Thyroid gland (tissue), 4 donors: Measurements from ENCODE around the gene NOS1AP. TPM values are rescaled to one million over a fixed set of nuclear protein-coding genes. Genes with fewer than 3 reads are reported as not detected.

Source experiments
- DNase-seq, 2 donors: peaks; one replicate each; pipeline ENCODE4 v3.0.0-alpha.2; 2019
- H3K27ac ChIP-seq, 3 donors: fragments of 200-600 bp; sonication (generic); 1 replicate in 2 of 3; 2 replicates in 1 of 3; pipeline ENCODE4 v1.5.1; 2016 to 2019; ENCODE audit warnings: mild to moderate bottlenecking in 1 of 3, moderate library complexity in 1 of 3
- H3K27me3 ChIP-seq: fragments of 200-600 bp; sonication (generic); one replicate; pipeline ENCODE4 v1.5.1; 2019
- H3K36me3 ChIP-seq, 2 donors: fragments of 200-600 bp; sonication (generic); one replicate each; pipeline ENCODE4 v1.5.1; 2016 to 2019
- H3K4me1 ChIP-seq, 2 donors: fragments of 200-600 bp; sonication (generic); one replicate each; pipeline ENCODE4 v1.5.1; 2017 to 2019
- H3K4me3 ChIP-seq, 3 donors: fragments of 200-600 bp; sonication (generic); replicated peaks in 1 of 3; 1 replicate in 2 of 3; 2 replicates in 1 of 3; pipeline ENCODE4 v1.5.1; 2016; ENCODE audit warnings: mild to moderate bottlenecking in 1 of 3
- H3K9me3 ChIP-seq: fragments of 200-600 bp; sonication (generic); one replicate; pipeline ENCODE4 v1.5.1; 2017
- POLR2A ChIP-seq, 2 donors: fragments of 450-650 bp; IDR thresholded peaks; one replicate each; pipeline ENCODE4 v1.6.1; 2017; ENCODE audit warnings: antibody characterized with exemption in 2 of 2, mild to moderate bottlenecking in 2 of 2, moderate library complexity in 1 of 2
- WGBS, 2 donors: methylation state at CpG; one replicate each; pipeline ENCODE4 v1.1.5; 2017; 5-methylcytosine and 5-hydroxymethylcytosine counted together
- intact Hi-C: fragments of 100-400 bp; cut with DNase I; formaldehyde crosslinking; loops from one replicate; pipeline ENCODE4 v1.15.1; 2023
- total RNA-seq, 4 donors: library from RNA; depleted of rRNA; stranded (reverse); fragments of >200 nt; gene quantifications; one replicate each; pipeline ENCODE4 v1.2.3, GENCODE V29; 2016
- TF ChIP-seq, protein P1 (sequence below), 6 experiments: fragments of 200-600 bp in 3 of 6; fragments of 450-650 bp in 3 of 6; sonication (generic) in 3 of 6; IDR thresholded peaks; one replicate each; pipeline ENCODE4 v1.5.1; 2016 to 2019; ENCODE audit warnings: antibody characterized with exemption in 6 of 6, mild to moderate bottlenecking in 2 of 6, inconsistent platforms in 1 of 6, moderate library complexity in 1 of 6

The NOS1AP gene
- total RNA-seq, 4 donors from 2014 or later, result 0.40 to 2.2 (median 0.54) TPM

- H3K4me1 ChIP-seq, result peaks cover 0 to 7% of the 10 kb centered on the region in 2 donors
- WGBS, 2 donors, result 94 to 95% methylated on average over 1 of the region's 1 CpG
Observed at GRCh38 chr1:162087111-162087510, 17.6 kb downstream of the NOS1AP start.

DNA sequence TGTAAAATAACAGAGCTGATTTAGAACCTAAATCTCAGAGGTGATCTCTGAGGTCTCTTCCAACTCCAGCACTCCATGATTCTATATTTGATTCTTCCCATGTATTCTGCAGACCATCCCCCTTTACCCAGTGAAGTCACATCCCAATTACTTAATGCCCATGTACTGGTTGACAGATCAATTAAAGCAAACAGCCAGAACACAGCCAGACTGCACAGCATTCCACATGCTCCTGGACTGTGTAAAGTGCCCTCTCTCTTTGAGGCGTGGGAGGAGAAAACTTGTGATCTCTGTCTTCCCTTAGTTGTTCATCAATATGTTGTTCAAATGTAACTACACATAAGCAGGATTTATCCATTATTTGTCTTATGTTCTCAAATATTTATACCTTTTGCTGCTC lies 18.1 kb downstream of the NOS1AP start:
- intact Hi-C loops, result no loop called here
- Histone ChIP-seq H3K36me3 (no peaks in the 10 kb centered on the region), H3K27ac (no peak overlapping the region), H3K27me3 (no peaks in the 10 kb centered on the region), H3K4me3 (no peak overlapping the region), H3K9me3 (no peaks in the 10 kb centered on the region), H3K4me1 (peaks cover 0 to 7% of the 10 kb centered on the region in 2 donors)
- no peak for DNase-seq
- TF ChIP-seq POLR2A (IDR thresholded peaks at IDR 0.05), result no peak
- WGBS, 2 donors, result 47 to 48% methylated on average over 1 of the region's 1 CpG

More at GRCh38 chr1:162087111-162087510, 17.6 kb downstream of the NOS1AP start:
- no peak for TF ChIP-seq POLR2A (IDR thresholded peaks at IDR 0.05)
- TF ChIP-seq, protein P1, sequence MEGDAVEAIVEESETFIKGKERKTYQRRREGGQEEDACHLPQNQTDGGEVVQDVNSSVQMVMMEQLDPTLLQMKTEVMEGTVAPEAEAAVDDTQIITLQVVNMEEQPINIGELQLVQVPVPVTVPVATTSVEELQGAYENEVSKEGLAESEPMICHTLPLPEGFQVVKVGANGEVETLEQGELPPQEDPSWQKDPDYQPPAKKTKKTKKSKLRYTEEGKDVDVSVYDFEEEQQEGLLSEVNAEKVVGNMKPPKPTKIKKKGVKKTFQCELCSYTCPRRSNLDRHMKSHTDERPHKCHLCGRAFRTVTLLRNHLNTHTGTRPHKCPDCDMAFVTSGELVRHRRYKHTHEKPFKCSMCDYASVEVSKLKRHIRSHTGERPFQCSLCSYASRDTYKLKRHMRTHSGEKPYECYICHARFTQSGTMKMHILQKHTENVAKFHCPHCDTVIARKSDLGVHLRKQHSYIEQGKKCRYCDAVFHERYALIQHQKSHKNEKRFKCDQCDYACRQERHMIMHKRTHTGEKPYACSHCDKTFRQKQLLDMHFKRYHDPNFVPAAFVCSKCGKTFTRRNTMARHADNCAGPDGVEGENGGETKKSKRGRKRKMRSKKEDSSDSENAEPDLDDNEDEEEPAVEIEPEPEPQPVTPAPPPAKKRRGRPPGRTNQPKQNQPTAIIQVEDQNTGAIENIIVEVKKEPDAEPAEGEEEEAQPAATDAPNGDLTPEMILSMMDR (IDR thresholded peaks at IDR 0.05), result no peak
- Histone ChIP-seq H3K36me3 (no peaks in the 10 kb centered on the region), H3K27ac (no peak overlapping the region), H3K27me3 (no peaks in the 10 kb centered on the region), H3K4me3 (no peak overlapping the region), H3K9me3 (no peaks in the 10 kb centered on the region)
- no peak for DNase-seq
- intact Hi-C loops, result no loop called here

GRCh38 chr1:162088281-162088969 lies 18.9 kb downstream of the NOS1AP start:
- TF ChIP-seq, protein P1 (IDR thresholded peaks at IDR 0.05), result no peak
- TF ChIP-seq POLR2A (IDR thresholded peaks at IDR 0.05), result no peak
- no peaks in the 10 kb centered on the region for H3K36me3 ChIP-seq
- H3K4me3 ChIP-seq, result no peak overlapping the region
- H3K27ac ChIP-seq, result no peak overlapping the region
- no peaks in the 10 kb centered on the region for H3K9me3 ChIP-seq
- 77 to 78% methylated on average over 5 of the region's 5 CpGs for WGBS, 2 donors
- intact Hi-C loops, result no loop called here
- DNase-seq, result no peak
- peaks cover 0 to 7% of the 10 kb centered on the region in 2 donors for H3K4me1 ChIP-seq
- no peaks in the 10 kb centered on the region for H3K27me3 ChIP-seq

DNA sequence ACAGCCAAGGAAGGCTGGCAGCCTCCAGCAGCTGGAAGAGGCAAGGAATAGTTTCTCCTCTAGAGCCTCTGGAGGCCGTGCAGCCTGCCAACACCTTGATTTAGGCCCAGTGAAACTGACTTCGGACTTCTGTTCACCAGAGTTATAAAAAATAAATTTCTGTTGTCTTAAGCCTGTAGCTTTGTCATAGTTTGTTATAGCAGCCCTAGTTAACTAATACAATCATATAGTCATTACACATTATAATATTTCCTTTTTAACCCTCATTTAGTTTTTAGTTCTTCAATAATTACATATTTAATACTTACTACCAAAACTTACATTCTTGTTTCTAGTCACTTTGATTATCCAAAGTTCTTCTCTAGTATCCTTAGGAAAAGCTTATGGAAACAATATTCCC lies 20.3 kb downstream of the NOS1AP start:
- TF ChIP-seq, protein P1 (IDR thresholded peaks at IDR 0.05), result no peak
- no peak for TF ChIP-seq POLR2A (IDR thresholded peaks at IDR 0.05)
- no peak for DNase-seq
- Histone ChIP-seq H3K9me3 (no peaks in the 10 kb centered on the region), H3K27me3 (no peaks in the 10 kb centered on the region), H3K4me3 (no peak overlapping the region), H3K4me1 (peaks cover 0 to 7% of the 10 kb centered on the region in 2 donors), H3K27ac (no peak overlapping the region), H3K36me3 (no peaks in the 10 kb centered on the region)
- WGBS, 2 donors, result 84 to 95% methylated on average over 2 of the region's 2 CpGs
- intact Hi-C loops, result no loop called here

DNA sequence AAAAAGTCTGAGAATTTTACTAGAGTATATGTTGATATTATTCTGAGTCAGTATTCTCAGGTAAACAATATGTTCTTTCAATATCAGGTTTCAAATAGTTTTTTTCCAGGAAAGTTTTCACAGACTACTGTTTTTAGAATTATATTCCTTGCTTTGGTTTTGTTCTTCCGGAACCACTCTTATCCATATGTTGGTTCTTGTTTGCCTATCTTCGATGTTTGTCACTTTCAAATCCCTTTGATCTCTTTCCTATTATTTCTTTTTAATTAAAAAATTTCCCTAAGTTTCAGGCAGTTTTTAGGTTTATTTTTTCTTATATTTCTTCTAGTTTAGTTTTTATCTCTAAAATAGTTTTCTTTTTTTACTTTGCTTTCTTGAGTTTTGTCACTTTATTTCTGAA lies 20.9 kb downstream of the NOS1AP start:
- Histone ChIP-seq H3K27ac (no peak overlapping the region), H3K4me3 (no peak overlapping the region), H3K36me3 (no peaks in the 10 kb centered on the region), H3K4me1 (peaks cover 0 to 7% of the 10 kb centered on the region in 2 donors), H3K27me3 (no peaks in the 10 kb centered on the region), H3K9me3 (no peaks in the 10 kb centered on the region)
- WGBS, 2 donors, result 96 to 97% methylated on average over 2 of the region's 2 CpGs
- no peak for DNase-seq
- intact Hi-C loops, result no loop called here
- TF ChIP-seq, protein P1 (IDR thresholded peaks at IDR 0.05), result no peak
- TF ChIP-seq POLR2A (IDR thresholded peaks at IDR 0.05), result no peak
